Right kidney (tissue), 9 donors: ENCODE measurements around the gene PCGF6.
"Not testable (repeated sequence)": the region's sequence is repeated elsewhere in the genome, so short reads cannot be mapped to it uniquely, and the experiment has no call there.

ENCODE experiments used
- DNase-seq: peaks from one replicate; pipeline ENCODE4 v3.0.0-alpha.2; 2016
- long read RNA-seq, 8 donors: transcript quantifications; one replicate each; lab custom pipeline, GENCODE V29; 2026

Gene PCGF6
- long read RNA-seq, donor 1, partial matches to known transcripts, result 0 of 4 reads
- long read RNA-seq, donor 1, other reads (novel, unspliced or antisense), result 0 of 4 reads
- long read RNA-seq, donor 2, partial matches to known transcripts, result 0 of 3 reads
- long read RNA-seq, donor 2, other reads (novel, unspliced or antisense), result 0 of 3 reads
- long read RNA-seq, donor 3, partial matches to known transcripts, result 0 of 2 reads
- long read RNA-seq, donor 3, other reads (novel, unspliced or antisense), result 0 of 2 reads
- long read RNA-seq, donor 4, result 0 reads
- long read RNA-seq, donor 5, transcript PCGF6-202 (10 exons, 2,230 nt), result major isoform, 6 of 6 reads
- long read RNA-seq, donor 5, partial matches to known transcripts, result 0 of 6 reads
- long read RNA-seq, donor 5, other reads (novel, unspliced or antisense), result 0 of 6 reads
- long read RNA-seq, donor 6, partial matches to known transcripts, result 0 of 2 reads
- long read RNA-seq, donor 6, other reads (novel, unspliced or antisense), result 0 of 2 reads
- long read RNA-seq, donor 7, transcript PCGF6-202 (10 exons, 2,230 nt), result major isoform, 5 of 5 reads
- long read RNA-seq, donor 7, partial matches to known transcripts, result 0 of 5 reads
- long read RNA-seq, donor 7, other reads (novel, unspliced or antisense), result 0 of 5 reads
- long read RNA-seq, donor 8, partial matches to known transcripts, result 0 of 5 reads
- long read RNA-seq, donor 8, other reads (novel, unspliced or antisense), result 0 of 5 reads

GRCh38 chr10:103350517-103351260 is at the start of gene PCGF6:
TSS of gene PCGF6 (minus strand) at chr10:103351140. CDS start at chr10:103351066, 74 bp downstream.
- peak; percentile 99 for DNase-seq

- DNase-seq, result no peak
Measured at GRCh38 chr10:103397191-103397825, 46.4 kb upstream of the PCGF6 start.

- DNase-seq, result no peak
Measured at GRCh38 chr10:103396789-103397087, 45.8 kb upstream of the PCGF6 start.

- peak; percentile 85 for DNase-seq
Measured at GRCh38 chr10:103396067-103396788, 45.3 kb upstream of the PCGF6 start, which contains the start of the genes ATP5MK and PDCD11. TSS of gene ATP5MK (minus strand) at chr10:103396475. CDS start at chr10:103392457, 4,018 bp downstream. TSS of gene PDCD11 (plus strand) at chr10:103396626. CDS start at chr10:103398427, 1,801 bp downstream.

- DNase-seq, result no peak
Measured at GRCh38 chr10:103395754-103396066, 44.8 kb upstream of the PCGF6 start.

GRCh38 chr10:103394180-103394579 is 43.2 kb upstream of the PCGF6 start:
- DNase-seq, result no peak

- no peak for DNase-seq
Measured at GRCh38 chr10:103382769-103383168, 31.8 kb upstream of the PCGF6 start.

- no peak for DNase-seq
Measured at GRCh38 chr10:103374263-103374662, 23.3 kb upstream of the PCGF6 start.

GRCh38 chr10:103373544-103373943 is 22.6 kb upstream of the PCGF6 start:
- no peak for DNase-seq

GRCh38 chr10:103367782-103368518 is 17.0 kb upstream of the PCGF6 start, which contains the start of gene TAF5:
TSS of gene TAF5 (plus strand) at chr10:103367976. CDS start at chr10:103367990, 14 bp downstream.
- peak; percentile 97 for DNase-seq

GRCh38 chr10:103367379-103367781 is 16.4 kb upstream of the PCGF6 start:
- DNase-seq, result no peak

- DNase-seq, result not testable (repeated sequence)
Measured at GRCh38 chr10:103360791-103361190, 9.9 kb upstream of the PCGF6 start.

- DNase-seq, result not testable (repeated sequence)
Measured at GRCh38 chr10:103359493-103359892, 8.6 kb upstream of the PCGF6 start.

- no peak for DNase-seq
Measured at GRCh38 chr10:103355906-103356599, 5.1 kb upstream of the PCGF6 start.

- DNase-seq, result not testable (repeated sequence)
Measured at GRCh38 chr10:103354567-103354966, 3.6 kb upstream of the PCGF6 start.

- no peak for DNase-seq
Measured at GRCh38 chr10:103353281-103353680, 2.3 kb upstream of the PCGF6 start.

GRCh38 chr10:103350175-103350516 is 794 bp downstream of the PCGF6 start:
- no peak for DNase-seq

GRCh38 chr10:103336370-103336769 is 14.6 kb downstream of the PCGF6 start:
- no peak for DNase-seq

GRCh38 chr10:103334567-103334966 is 16.4 kb downstream of the PCGF6 start:
- DNase-seq, result no peak

GRCh38 chr10:103333934-103334520 is 16.9 kb downstream of the PCGF6 start:
- no peak for DNase-seq
